Tracheal epithelial cell (primary cell): Measurements from ENCODE around the gene HTR2A. TPM values are rescaled to one million over a fixed set of nuclear protein-coding genes. Genes with fewer than 3 reads are reported as not detected.

Source experiments
- total RNA-seq: library from RNA; depleted of rRNA; stranded (reverse); fragments of >200 nt; gene quantifications from 2 replicates; pipeline ENCODE4 v1.2.1, GENCODE V29; 2014

HTR2A gene
- not detected in 2 replicates for total RNA-seq

DNA sequence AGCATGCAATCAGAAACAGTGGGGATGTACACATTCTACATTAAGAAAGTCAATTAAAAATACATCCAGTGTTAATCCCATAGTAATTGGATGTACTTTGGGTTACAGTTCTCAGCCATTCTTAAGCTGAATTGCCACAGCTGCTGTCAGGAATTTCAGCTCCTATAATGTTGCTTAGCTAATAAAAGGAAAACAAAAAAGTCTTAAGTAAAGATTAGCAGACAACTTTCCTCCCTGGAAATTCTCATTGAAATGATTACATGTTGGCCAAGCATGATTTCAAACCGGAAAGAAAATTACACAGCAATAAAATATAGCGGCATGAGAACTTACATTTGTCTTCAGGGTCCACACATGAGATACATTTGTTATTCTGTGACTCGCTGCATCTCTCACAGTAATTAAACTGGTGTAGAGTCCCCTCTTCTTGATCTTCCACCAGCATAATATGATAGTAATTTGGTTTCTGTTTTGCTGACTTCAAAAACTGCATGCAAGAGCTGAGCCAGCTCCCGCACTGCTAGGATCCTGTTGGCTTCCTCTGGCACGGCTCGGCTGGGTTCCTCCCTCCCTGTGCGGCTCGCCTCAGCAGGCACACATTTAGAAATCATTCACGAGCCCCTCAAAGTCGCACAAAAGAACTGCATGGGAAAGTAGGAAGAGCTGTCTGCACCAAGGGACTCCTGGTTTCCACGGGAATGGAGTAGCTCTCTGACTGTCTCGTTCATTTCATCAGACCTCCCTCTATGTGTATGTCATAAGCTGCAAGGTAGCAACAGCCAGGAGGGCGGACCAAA, at the start of gene HTR2A:
TSS of gene HTR2A (minus strand) at position 713 of the 797 bp plus-strand sequence. CDS start 1,147 bp downstream, outside the sequence.

DNA sequence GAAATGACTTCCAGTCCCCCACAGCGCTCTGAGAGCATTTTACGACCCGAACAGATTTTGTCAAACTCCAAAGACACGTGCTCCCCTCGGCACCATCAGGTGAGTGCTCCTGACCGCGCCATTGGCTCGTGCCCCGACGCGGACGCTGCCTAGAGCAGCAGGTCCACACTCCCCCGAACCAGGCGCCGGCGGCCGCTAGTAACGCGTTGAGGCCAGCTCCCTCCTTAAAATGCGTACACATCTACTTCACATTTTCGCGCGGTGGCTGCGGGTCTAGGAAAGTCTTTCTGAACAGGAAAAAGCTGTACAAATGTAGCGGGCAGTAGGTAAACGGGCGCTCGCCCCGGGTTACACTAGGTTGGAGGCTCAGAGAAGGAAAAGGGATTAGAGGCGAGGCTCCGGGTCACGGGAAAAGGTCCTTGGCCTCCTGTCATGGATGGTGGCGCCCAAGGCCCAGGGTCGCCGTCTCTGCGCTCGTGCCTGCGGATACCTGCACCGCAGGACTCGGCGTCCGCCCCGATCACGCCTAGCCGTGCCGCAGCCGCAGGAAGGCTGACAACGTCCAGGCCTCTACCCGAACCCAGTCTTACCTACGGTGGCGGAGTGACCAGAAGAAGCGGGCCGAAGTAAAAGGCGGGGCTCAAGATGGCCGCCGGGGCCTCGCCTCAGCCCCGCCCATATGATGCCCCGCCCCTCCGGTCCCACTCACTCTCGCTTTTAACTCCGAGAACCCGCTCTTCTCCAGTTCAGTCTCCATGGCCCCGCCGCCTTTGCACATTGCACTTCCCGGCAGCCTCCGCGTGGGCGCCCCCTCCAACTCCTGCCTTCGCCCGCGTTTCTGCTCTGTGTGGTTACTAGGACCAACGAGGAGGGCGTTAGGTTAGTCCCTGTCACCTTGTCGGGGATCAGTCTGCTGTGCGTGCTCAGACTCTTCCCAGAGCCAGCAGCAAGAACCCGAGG, 100.1 kb downstream of the HTR2A start, which contains the start of gene ESD:
TSS of gene ESD (minus strand) at position 647 of the 960 bp plus-strand sequence. CDS start 5,748 bp downstream, outside the sequence.

Other genes with a start within 250 kb of the HTR2A start
- gene ESD, start 99.9 kb downstream of the HTR2A start, total RNA-seq = 87.5 and 101 TPM in 2 replicates